K562 (cell line): Measurements from ENCODE around the gene PYROXD2.

Experiments
- ASH1L ChIP-seq: fragments of 450-650 bp; IDR thresholded peaks from 2 replicates; pipeline ENCODE4 v1.6.1; 2018; ENCODE audit warnings: borderline replicate concordance, mild to moderate bottlenecking, low read depth; ENCODE audit not compliant: partially characterized antibody
- HDGF ChIP-seq: fragments of 450-650 bp; IDR thresholded peaks from 2 replicates; pipeline ENCODE4 v1.6.1; 2016
- KLF16 ChIP-seq: IDR thresholded peaks from 2 replicates; pipeline ENCODE4 v1.6.1; 2016; ENCODE audit warnings: antibody characterized with exemption
- MIER1 ChIP-seq: fragments of 450-650 bp; IDR thresholded peaks from 2 replicates; pipeline ENCODE4 v1.6.1; 2016; ENCODE audit warnings: antibody characterized with exemption, mild to moderate bottlenecking, low read depth
- RAD21 ChIP-seq, 2 experiments: fragments of 250-450 bp in 1 of 2; fragments of 450-650 bp in 1 of 2; sonication (Bioruptor Pico) in 1 of 2; formaldehyde crosslinking in 1 of 2; IDR thresholded peaks in 1 of 2; conservative IDR thresholded peaks in 1 of 2; 2 replicates each; pipeline versions ENCODE4 v1.4.0 to v1.8.0; 2020 to 2022; ENCODE audit warnings: mild to moderate bottlenecking in 2 of 2, moderate library complexity in 1 of 2
- SPI1 ChIP-seq: IDR thresholded peaks from 2 replicates; pipeline ENCODE4 v1.6.1; 2011; ENCODE audit warnings: low read depth, low read length, control low read depth, borderline replicate concordance
- TEAD4 ChIP-seq, 2 experiments: sonication (generic) in 1 of 2; formaldehyde crosslinking in 1 of 2; IDR thresholded peaks; 2 replicates each; pipeline versions ENCODE4 v1.6.1 to v1.8.0; 2012 to 2022; ENCODE audit warnings: borderline replicate concordance in 1 of 2, inconsistent platforms in 1 of 2, low read length in 1 of 2, mild to moderate bottlenecking in 1 of 2, missing genetic modification reagents in 1 of 2
- YY1 ChIP-seq, 3 experiments: IDR thresholded peaks; 2 replicates each; pipeline ENCODE4 v1.6.1; 2011; ENCODE audit warnings: low read length in 2 of 3, mild to moderate bottlenecking in 2 of 3, moderate library complexity in 2 of 3, borderline replicate concordance in 1 of 3, control low read depth in 1 of 3, low read depth in 1 of 3; ENCODE audit not compliant: insufficient read depth in 3 of 3, insufficient replicate concordance in 2 of 3, control insufficient read depth in 1 of 3, insufficient read length in 1 of 3; ENCODE audit errors: extremely low read depth in 1 of 3
- ZNF699 ChIP-seq: fragments of 250-450 bp; sonication (Bioruptor Pico); IDR thresholded peaks from 2 replicates; pipeline ENCODE4 v1.8.0; 2021; ENCODE audit warnings: mild to moderate bottlenecking, moderate library complexity; ENCODE audit not compliant: insufficient replicate concordance
- TF ChIP-seq, protein P1 (sequence below), 3 experiments: IDR thresholded peaks in 2 of 3; conservative IDR thresholded peaks in 1 of 3; 2 replicates each; pipeline ENCODE4 v1.5.1; 2011 to 2012; ENCODE audit warnings: low read length in 3 of 3, mild to moderate bottlenecking in 3 of 3, control low read depth in 2 of 3, improper control_type of control experiment in 1 of 3, inconsistent platforms in 1 of 3, low read depth in 1 of 3, mixed read lengths in 1 of 3, moderate library complexity in 1 of 3; ENCODE audit not compliant: insufficient read depth in 2 of 3
- TF ChIP-seq, protein P2 (sequence below): sonication (generic); formaldehyde crosslinking; IDR thresholded peaks from 2 replicates; pipeline ENCODE4 v1.8.0; 2023; ENCODE audit warnings: mild to moderate bottlenecking, missing genetic modification reagents
- TF ChIP-seq, protein P3 (sequence below): conservative IDR thresholded peaks from 2 replicates; pipeline ENCODE4 v1.6.1; 2011; ENCODE audit warnings: low read depth, mild to moderate bottlenecking, low read length; ENCODE audit not compliant: control insufficient read depth

DNA sequence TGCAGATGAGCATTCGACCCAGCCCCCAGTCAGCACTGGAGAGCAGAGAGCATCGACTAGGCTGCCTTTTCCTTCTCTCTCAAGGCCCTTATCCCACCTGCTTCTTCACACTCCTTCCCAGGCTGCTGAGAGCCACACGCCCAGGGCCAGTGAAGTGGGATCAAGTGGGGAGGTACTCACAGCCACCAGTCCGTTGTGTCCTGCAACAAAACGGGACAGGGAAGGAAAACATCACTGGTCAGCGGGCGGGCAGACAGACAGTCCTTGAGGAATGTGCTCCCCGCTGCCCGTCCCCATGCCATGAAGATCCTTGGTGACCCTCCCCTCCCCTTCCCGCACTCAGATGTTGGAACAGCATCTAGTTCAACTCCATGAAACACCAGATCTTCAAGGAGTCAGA lies 4.2 kb downstream of the PYROXD2 start:
- no peak for TF ChIP-seq ASH1L
- no peak for TF ChIP-seq RAD21 (CRISPR knock-in tag; conservative IDR thresholded peaks at IDR 0.05 in 1 of 2, IDR thresholded peaks at IDR 0.05 in 1 of 2)
- TF ChIP-seq KLF16: no peak
- no peak for TF ChIP-seq TEAD4 (IDR thresholded peaks at IDR 0.05; ENCODE audit: low read length)
- TF ChIP-seq TEAD4 (CRISPR knock-in tag; IDR thresholded peaks at IDR 0.05; ENCODE audit: borderline replicate concordance): no peak
- no peak for TF ChIP-seq YY1 (IDR thresholded peaks at IDR 0.05; ENCODE audit: borderline replicate concordance in 1 of 3, control insufficient read depth in 1 of 3, extremely low read depth in 1 of 3, insufficient read depth in 3 of 3, insufficient read length in 1 of 3, insufficient replicate concordance in 2 of 3, low read depth in 1 of 3, low read length in 2 of 3)
- TF ChIP-seq, protein P1, sequence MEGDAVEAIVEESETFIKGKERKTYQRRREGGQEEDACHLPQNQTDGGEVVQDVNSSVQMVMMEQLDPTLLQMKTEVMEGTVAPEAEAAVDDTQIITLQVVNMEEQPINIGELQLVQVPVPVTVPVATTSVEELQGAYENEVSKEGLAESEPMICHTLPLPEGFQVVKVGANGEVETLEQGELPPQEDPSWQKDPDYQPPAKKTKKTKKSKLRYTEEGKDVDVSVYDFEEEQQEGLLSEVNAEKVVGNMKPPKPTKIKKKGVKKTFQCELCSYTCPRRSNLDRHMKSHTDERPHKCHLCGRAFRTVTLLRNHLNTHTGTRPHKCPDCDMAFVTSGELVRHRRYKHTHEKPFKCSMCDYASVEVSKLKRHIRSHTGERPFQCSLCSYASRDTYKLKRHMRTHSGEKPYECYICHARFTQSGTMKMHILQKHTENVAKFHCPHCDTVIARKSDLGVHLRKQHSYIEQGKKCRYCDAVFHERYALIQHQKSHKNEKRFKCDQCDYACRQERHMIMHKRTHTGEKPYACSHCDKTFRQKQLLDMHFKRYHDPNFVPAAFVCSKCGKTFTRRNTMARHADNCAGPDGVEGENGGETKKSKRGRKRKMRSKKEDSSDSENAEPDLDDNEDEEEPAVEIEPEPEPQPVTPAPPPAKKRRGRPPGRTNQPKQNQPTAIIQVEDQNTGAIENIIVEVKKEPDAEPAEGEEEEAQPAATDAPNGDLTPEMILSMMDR (IDR thresholded peaks at IDR 0.05 in 2 of 3, conservative IDR thresholded peaks at IDR 0.05 in 1 of 3; ENCODE audit: insufficient read depth in 2 of 3, low read depth in 1 of 3, low read length in 3 of 3): no peak
- TF ChIP-seq SPI1: no peak
- TF ChIP-seq, protein P2, sequence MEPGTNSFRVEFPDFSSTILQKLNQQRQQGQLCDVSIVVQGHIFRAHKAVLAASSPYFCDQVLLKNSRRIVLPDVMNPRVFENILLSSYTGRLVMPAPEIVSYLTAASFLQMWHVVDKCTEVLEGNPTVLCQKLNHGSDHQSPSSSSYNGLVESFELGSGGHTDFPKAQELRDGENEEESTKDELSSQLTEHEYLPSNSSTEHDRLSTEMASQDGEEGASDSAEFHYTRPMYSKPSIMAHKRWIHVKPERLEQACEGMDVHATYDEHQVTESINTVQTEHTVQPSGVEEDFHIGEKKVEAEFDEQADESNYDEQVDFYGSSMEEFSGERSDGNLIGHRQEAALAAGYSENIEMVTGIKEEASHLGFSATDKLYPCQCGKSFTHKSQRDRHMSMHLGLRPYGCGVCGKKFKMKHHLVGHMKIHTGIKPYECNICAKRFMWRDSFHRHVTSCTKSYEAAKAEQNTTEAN: no peak
- no peak for TF ChIP-seq HDGF
- TF ChIP-seq MIER1: no peak
- TF ChIP-seq ZNF699 (CRISPR knock-in tag): no peak
- TF ChIP-seq, protein P3, sequence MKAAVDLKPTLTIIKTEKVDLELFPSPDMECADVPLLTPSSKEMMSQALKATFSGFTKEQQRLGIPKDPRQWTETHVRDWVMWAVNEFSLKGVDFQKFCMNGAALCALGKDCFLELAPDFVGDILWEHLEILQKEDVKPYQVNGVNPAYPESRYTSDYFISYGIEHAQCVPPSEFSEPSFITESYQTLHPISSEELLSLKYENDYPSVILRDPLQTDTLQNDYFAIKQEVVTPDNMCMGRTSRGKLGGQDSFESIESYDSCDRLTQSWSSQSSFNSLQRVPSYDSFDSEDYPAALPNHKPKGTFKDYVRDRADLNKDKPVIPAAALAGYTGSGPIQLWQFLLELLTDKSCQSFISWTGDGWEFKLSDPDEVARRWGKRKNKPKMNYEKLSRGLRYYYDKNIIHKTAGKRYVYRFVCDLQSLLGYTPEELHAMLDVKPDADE: no peak
